K562 (cell line): ENCODE data around the gene NEU1. TPM values are rescaled to one million over a fixed set of nuclear protein-coding genes. Genes with fewer than 3 reads are reported as not detected.

Source experiments
- ASH1L ChIP-seq: fragments of 450-650 bp; IDR thresholded peaks from 2 replicates; pipeline ENCODE4 v1.6.1; 2018; ENCODE audit warnings: borderline replicate concordance, mild to moderate bottlenecking, low read depth; ENCODE audit not compliant: partially characterized antibody
- HDAC1 ChIP-seq, 2 experiments: fragments of 450-650 bp; IDR thresholded peaks; 2 replicates each; pipeline ENCODE4 v1.6.1; 2016 to 2017; ENCODE audit warnings: inconsistent platforms in 1 of 2, mild to moderate bottlenecking in 1 of 2, moderate library complexity in 1 of 2
- MCM7 ChIP-seq, 2 experiments: fragments of 450-650 bp; IDR thresholded peaks; 2 replicates each; pipeline ENCODE4 v1.6.1; 2016 to 2018
- NUFIP1 ChIP-seq: fragments of 450-650 bp; IDR thresholded peaks from 2 replicates; pipeline ENCODE4 v1.6.1; 2018; ENCODE audit not compliant: partially characterized antibody
- PCBP2 ChIP-seq: fragments of 200-400 bp; formaldehyde crosslinking; IDR thresholded peaks from 2 replicates; pipeline ENCODE4 v1.6.1; 2018; ENCODE audit warnings: low read length, low read depth, mild to moderate bottlenecking, moderate library complexity; ENCODE audit not compliant: poor library complexity, severe bottlenecking
- POLR3A ChIP-seq: IDR thresholded peaks from 2 replicates; pipeline ENCODE4 v1.6.1; 2011; ENCODE audit warnings: borderline replicate concordance, mild to moderate bottlenecking, moderate library complexity; ENCODE audit not compliant: insufficient read length, insufficient read depth; ENCODE audit errors: extremely low read depth
- SAFB ChIP-seq: fragments of 200-400 bp; formaldehyde crosslinking; IDR thresholded peaks from 2 replicates; pipeline ENCODE4 v1.6.1; 2017; ENCODE audit warnings: low read depth, low read length, borderline replicate concordance
- SNIP1 ChIP-seq: fragments of 450-650 bp; IDR thresholded peaks from 2 replicates; pipeline ENCODE4 v1.7.1; 2017; ENCODE audit warnings: low read depth, mild to moderate bottlenecking
- XRCC3 ChIP-seq: fragments of 450-650 bp; IDR thresholded peaks from 2 replicates; pipeline ENCODE4 v1.6.1; 2017; ENCODE audit warnings: mild to moderate bottlenecking, moderate library complexity
- ZBTB12 ChIP-seq: fragments of 250-450 bp; sonication (Bioruptor Pico); IDR thresholded peaks from 2 replicates; pipeline ENCODE4 v1.4.0; 2020
- ZKSCAN3 ChIP-seq: fragments of 250-450 bp; sonication (Bioruptor Pico); IDR thresholded peaks from 2 replicates; pipeline ENCODE4 v1.4.0; 2020
- ZNF445 ChIP-seq: fragments of 250-450 bp; sonication (Bioruptor Pico); IDR thresholded peaks from 2 replicates; pipeline ENCODE4 v1.4.0; 2020; ENCODE audit warnings: low read depth, mild to moderate bottlenecking, moderate library complexity
- ZNF586 ChIP-seq: fragments of 450-650 bp; formaldehyde crosslinking; conservative IDR thresholded peaks from 2 replicates; pipeline ENCODE4 v1.4.0; 2020; ENCODE audit warnings: mild to moderate bottlenecking, moderate library complexity
- ZNF696 ChIP-seq: fragments of 250-450 bp; sonication (Bioruptor Pico); conservative IDR thresholded peaks from 2 replicates; pipeline ENCODE4 v1.4.0; 2020; ENCODE audit warnings: mild to moderate bottlenecking, moderate library complexity
- ZSCAN32 ChIP-seq: fragments of 450-650 bp; formaldehyde crosslinking; IDR thresholded peaks from 2 replicates; pipeline ENCODE4 v1.4.0; 2020; ENCODE audit warnings: mild to moderate bottlenecking, moderate library complexity
- polyA plus RNA-seq, 8 experiments: library from polyadenylated mRNA; depleted of rRNA in 4 of 8; stranded (reverse) in 5 of 8; unstranded in 3 of 8; fragments of >200 nt; fragmentation: Nextera tagmentation in 2 of 8; fragmentation: Illumina TruSeq in 1 of 8; extraction: Ambion mirVana in 2 of 8; extraction: Trizol in 1 of 8; gene quantifications; 2 replicates each; pipeline versions ENCODE4 v1.2.1 to v1.2.3, GENCODE V29; 2011 to 2014; ENCODE audit warnings: inconsistent platforms in 1 of 8, missing spikeins in 1 of 8
- total RNA-seq, 7 experiments: library from RNA; depleted of rRNA in 6 of 7; stranded (reverse); fragments of >200 nt in 6 of 7; fragmentation: Illumina TruSeq in 2 of 7; extraction: Trizol in 2 of 7; gene quantifications; 2 replicates each; pipeline versions ENCODE4 v1.2.1 to v1.2.3, GENCODE V29; 2011 to 2021; ENCODE audit warnings: low replicate concordance in 1 of 7
- TF ChIP-seq, protein P1 (sequence below): fragments of 150-350 bp; IDR thresholded peaks from 2 replicates; pipeline ENCODE4 v1.6.1; 2014; ENCODE audit warnings: low read depth, mild to moderate bottlenecking, low read length, borderline replicate concordance
- TF ChIP-seq, protein P2 (sequence below): fragments of 450-650 bp; formaldehyde crosslinking; IDR thresholded peaks from 2 replicates; pipeline ENCODE4 v1.4.0; 2022; ENCODE audit warnings: mild to moderate bottlenecking, moderate library complexity
- TF ChIP-seq, protein P3 (sequence below): sonication (generic); formaldehyde crosslinking; IDR thresholded peaks from 2 replicates; pipeline ENCODE4 v1.8.0; 2023; ENCODE audit warnings: mild to moderate bottlenecking, missing genetic modification reagents
- TF ChIP-seq, protein P4 (sequence below): IDR thresholded peaks from 2 replicates; pipeline ENCODE4 v1.6.1; 2011; ENCODE audit not compliant: insufficient read length; ENCODE audit errors: extremely low read depth

NEU1 gene
- total and polyA plus RNA-seq, 9 of the 15 experiments (the other 6 are each of a cell fraction or from before 2014, with no cell fraction given), result 14.8 to 67.8 (median 51.0) TPM

DNA sequence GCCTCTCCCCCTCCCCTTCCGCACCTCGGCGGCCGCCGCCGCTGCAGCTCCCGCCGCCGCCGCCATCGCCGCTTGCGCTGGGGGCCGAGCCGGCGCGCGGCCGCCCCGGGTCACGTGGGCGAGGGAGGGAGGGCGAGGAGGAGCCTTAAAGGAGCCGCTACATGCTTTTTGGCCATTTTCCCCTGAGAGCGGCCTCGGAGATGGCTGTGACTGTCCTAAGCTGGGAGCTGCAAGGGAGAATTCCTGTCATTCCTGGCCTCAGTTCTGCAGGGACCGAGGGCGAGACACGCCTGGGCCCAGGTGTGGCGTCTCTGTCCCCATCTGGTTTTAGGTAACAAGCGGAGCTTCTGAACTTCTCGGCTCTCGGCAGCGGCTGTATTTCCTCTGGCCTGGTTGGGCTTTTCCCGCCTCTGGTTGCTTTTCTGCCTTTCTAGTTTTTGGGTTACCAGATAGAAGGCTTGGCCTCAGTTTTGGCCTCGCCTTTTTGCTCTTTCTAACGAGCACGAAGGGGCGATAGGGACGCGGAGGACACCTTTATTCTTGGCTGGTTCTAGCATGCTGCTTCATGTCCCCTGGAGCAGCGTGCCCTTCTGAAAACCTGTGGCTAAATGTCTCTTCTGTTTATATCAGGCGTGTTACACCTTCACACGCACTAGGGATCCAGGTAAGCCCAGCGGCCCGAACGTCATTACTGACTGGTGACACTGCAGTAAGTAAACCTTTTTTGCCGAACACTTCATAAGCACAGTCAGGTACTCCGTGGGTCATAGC, 35.2 kb upstream of the NEU1 start, which contains the start of gene EHMT2 (continued):
- no peak for TF ChIP-seq ZBTB12
- no peak for TF ChIP-seq PCBP2
- TF ChIP-seq NUFIP1, result no peak
- no peak for TF ChIP-seq ZNF586 (CRISPR knock-in tag)
- TF ChIP-seq, protein P1, sequence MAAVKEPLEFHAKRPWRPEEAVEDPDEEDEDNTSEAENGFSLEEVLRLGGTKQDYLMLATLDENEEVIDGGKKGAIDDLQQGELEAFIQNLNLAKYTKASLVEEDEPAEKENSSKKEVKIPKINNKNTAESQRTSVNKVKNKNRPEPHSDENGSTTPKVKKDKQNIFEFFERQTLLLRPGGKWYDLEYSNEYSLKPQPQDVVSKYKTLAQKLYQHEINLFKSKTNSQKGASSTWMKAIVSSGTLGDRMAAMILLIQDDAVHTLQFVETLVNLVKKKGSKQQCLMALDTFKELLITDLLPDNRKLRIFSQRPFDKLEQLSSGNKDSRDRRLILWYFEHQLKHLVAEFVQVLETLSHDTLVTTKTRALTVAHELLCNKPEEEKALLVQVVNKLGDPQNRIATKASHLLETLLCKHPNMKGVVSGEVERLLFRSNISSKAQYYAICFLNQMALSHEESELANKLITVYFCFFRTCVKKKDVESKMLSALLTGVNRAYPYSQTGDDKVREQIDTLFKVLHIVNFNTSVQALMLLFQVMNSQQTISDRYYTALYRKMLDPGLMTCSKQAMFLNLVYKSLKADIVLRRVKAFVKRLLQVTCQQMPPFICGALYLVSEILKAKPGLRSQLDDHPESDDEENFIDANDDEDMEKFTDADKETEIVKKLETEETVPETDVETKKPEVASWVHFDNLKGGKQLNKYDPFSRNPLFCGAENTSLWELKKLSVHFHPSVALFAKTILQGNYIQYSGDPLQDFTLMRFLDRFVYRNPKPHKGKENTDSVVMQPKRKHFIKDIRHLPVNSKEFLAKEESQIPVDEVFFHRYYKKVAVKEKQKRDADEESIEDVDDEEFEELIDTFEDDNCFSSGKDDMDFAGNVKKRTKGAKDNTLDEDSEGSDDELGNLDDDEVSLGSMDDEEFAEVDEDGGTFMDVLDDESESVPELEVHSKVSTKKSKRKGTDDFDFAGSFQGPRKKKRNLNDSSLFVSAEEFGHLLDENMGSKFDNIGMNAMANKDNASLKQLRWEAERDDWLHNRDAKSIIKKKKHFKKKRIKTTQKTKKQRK, result no peak
- no peak for TF ChIP-seq ZSCAN32 (CRISPR knock-in tag)
- TF ChIP-seq SNIP1, result no peak
- no peak for TF ChIP-seq SAFB
- TF ChIP-seq XRCC3, result no peak
- no peak for TF ChIP-seq ZNF696 (CRISPR knock-in tag)
- TF ChIP-seq, protein P2, sequence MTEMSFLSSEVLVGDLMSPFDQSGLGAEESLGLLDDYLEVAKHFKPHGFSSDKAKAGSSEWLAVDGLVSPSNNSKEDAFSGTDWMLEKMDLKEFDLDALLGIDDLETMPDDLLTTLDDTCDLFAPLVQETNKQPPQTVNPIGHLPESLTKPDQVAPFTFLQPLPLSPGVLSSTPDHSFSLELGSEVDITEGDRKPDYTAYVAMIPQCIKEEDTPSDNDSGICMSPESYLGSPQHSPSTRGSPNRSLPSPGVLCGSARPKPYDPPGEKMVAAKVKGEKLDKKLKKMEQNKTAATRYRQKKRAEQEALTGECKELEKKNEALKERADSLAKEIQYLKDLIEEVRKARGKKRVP, result no peak
- TF ChIP-seq HDAC1 (IDR thresholded peaks at IDR 0.05), result peak in 1 of 2 experiments; percentile 40; a peak in 1 of 4 replicates
- TF ChIP-seq, protein P3, sequence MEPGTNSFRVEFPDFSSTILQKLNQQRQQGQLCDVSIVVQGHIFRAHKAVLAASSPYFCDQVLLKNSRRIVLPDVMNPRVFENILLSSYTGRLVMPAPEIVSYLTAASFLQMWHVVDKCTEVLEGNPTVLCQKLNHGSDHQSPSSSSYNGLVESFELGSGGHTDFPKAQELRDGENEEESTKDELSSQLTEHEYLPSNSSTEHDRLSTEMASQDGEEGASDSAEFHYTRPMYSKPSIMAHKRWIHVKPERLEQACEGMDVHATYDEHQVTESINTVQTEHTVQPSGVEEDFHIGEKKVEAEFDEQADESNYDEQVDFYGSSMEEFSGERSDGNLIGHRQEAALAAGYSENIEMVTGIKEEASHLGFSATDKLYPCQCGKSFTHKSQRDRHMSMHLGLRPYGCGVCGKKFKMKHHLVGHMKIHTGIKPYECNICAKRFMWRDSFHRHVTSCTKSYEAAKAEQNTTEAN (CRISPR knock-in tag), result no peak
- no peak for TF ChIP-seq ASH1L
- TF ChIP-seq POLR3A, result no peak
- TF ChIP-seq ZKSCAN3 (CRISPR knock-in tag), result no peak
- TF ChIP-seq, protein P4, sequence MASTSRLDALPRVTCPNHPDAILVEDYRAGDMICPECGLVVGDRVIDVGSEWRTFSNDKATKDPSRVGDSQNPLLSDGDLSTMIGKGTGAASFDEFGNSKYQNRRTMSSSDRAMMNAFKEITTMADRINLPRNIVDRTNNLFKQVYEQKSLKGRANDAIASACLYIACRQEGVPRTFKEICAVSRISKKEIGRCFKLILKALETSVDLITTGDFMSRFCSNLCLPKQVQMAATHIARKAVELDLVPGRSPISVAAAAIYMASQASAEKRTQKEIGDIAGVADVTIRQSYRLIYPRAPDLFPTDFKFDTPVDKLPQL, result no peak
- no peak; the same call in 1 of the 2 replicates for TF ChIP-seq ZNF445
- TF ChIP-seq MCM7 (IDR thresholded peaks at IDR 0.05), result no peak
